GM19452 (cell line): Measurements from ENCODE around the gene ASCC2.
"Not testable (repeated sequence)": the region's sequence is repeated elsewhere in the genome, so short reads cannot be mapped to it uniquely, and the experiment has no call there.

ENCODE experiments used
- ATAC-seq: cut with Tn5 transposase; IDR thresholded peaks from one replicate; pipeline ENCODE4 v1.9.1; 2021; ENCODE audit not compliant: unreplicated experiment

Gene ASCC2

DNA sequence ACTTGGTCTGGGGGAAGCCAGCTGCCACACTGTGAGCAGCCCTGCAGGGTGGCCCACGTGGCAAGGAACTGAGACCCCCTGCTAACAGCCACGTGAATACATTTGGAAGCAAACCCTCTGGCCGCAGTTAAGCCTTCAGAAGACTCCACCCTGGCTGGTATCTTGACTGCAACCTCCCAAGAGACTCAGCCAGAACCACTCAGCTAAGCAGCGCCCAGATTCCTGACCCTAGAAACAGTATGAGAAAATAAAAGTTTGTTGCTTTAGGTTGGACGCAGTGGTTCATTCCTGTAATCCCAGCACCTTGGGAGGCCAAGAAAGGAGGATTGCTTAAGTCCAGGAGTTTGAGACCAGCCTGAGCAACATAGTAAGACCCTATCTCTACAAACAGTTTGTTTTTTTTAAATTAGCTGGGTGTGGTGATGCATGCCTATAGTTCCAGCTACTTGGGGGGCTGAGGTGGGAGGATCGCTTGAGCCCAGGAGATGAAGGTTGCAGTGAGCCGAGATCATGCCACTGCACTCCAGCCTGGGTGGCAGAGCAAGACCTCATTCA, 79.9 kb downstream of the ASCC2 start:
- ATAC-seq, result no peak

DNA sequence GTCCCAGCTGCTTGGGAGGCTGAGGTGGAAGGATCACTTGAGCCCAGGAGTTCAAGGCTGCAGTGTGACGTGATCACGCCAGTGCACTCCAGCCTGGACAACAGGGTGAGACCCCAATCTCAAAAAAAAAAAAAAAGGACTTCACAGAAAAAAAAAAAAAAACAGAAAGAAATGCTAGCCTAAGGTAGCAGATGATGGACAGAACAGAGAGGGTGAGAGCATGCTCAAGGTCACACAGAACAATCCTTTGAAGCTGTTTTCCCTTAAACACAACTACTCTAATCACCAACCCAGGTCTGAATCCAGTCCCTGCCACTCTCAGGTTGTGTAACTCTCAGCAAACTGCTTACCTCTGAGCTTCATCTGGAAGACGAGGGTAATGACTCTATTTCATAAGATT, 81.0 kb downstream of the ASCC2 start:
- no peak for ATAC-seq

DNA sequence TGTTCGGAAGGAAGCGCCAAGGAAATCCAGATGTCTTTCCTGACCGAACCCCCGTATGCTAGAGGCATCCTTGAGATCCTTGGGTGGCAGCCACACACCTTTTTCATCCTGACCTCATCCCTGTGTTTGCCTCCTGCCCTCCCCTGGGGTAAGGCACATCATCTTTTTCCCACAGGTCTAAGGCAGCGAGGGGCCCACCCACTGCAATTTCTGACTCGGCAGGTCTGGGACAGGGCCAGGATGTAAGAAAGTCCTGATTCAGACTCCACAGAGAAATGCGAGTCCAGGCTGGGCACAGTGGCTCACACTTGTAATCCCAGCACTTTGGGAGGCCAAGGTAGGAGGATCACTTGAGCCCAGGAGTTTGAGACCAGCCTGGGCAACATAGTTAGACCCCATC, 81.7 kb downstream of the ASCC2 start:
- ATAC-seq, result no peak

DNA sequence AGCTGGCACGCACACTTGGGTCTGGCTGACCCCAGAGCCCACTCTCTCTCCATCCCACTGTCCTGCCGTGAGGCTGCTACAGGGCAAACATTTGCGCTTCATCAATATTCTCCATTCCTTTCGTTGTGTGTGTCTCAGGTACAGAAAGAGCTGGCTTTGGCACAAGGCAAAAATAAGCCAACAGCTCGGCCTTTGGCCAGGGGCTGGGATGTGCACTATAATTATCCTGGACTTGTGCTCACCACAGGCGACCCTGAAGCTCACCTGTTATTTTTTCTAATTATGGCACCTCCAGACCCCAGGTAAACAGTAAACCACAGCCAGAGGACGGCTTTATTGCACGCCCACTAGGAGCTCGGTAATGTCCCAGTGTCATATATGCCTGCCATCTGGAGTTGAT, 82.2 kb downstream of the ASCC2 start:
- ATAC-seq, result no peak

DNA sequence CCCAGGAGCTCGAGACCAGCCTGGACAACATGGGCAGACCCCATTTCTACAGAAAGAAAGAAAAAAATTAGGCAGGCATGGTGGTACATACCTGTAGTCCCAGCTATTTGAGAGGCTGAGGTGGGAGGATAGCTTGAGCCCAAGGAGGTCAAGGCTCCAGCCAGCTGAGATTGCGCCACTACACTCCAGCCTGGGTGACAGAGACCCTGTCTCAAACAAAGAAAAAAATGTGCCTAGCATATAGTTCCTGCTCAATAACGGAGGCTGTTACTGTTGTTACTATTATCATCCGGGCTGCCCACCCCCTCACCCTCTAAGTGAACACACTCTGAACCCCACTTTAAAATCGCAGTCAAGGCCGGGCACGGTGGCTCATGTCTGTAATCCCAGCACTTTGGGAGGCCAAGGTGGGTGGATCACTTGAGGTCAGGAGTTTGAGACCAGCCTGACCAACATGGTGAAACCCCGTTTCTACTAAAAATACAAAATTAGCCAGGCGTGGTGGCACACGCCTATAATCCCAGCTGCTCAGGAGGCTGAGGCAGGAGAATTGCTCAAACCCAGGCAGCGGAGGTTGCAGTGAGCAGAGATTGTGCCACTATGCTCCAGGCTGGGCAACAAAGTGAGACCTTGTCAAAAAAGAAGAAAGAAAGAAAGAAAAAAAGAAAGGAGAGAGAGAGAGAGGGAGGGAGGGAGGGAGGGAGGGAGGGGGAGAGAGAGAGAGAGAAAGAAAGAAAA, 83.2 kb downstream of the ASCC2 start:
- ATAC-seq, result not testable (repeated sequence)

DNA sequence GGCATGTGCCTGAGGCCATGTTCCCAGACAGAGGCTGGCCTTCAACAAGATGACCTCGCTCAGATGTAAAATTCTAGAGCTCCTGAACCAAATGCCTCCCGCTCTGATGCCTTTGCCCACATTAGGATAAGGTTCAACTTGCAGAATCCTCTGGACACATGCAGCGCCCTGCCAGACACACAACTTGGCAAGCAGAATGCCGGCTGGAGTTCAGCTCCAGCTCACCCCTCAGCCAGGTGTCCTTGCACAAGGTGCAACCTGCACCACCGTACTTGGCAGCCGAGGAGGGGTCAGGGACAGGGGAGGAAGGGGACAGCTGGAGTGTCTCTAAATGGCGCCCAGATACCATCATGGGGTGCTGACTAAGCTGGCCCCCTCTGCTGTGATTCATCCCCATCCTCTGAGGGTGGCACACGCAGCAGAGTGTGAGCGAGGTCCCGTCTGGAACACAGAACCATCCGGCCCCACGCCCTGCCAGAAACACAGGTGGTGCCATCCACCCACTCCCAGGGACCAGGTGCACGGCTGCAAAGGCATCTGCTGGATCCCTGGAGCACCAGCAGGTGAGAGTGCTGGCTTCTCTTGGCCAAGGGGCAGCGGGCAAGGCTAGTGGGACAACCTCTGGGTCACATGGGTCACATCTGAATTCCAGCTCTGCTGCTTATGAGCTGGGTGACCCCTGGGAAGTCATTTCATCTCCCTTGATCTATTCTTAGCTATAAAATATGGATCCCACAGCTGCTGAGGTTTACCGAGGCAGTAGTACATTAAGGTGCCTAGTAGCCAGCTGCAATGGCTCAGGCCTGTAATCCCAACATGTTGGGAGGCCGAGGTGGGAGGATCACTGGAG, 84.0 kb downstream of the ASCC2 start:
- ATAC-seq, result no peak

DNA sequence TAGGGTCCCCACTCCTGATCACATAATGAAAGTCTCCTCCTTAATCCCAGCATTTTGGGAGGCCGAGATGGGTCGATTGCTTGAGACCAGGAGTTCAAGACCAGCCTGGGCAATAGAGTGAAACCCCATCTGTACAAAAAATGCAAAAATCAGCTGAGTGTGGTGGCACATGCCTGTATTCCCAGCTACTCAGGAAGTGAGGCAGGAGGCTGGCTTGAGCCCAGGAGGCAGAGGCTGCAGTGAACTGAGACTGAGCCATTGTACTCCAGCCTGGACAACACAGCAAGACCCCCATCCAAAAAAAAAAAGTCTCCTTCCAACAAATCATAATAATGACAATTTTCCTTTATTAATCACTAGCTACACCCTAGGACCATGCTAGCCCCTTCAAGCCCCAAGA, 86.4 kb downstream of the ASCC2 start:
- no peak for ATAC-seq

DNA sequence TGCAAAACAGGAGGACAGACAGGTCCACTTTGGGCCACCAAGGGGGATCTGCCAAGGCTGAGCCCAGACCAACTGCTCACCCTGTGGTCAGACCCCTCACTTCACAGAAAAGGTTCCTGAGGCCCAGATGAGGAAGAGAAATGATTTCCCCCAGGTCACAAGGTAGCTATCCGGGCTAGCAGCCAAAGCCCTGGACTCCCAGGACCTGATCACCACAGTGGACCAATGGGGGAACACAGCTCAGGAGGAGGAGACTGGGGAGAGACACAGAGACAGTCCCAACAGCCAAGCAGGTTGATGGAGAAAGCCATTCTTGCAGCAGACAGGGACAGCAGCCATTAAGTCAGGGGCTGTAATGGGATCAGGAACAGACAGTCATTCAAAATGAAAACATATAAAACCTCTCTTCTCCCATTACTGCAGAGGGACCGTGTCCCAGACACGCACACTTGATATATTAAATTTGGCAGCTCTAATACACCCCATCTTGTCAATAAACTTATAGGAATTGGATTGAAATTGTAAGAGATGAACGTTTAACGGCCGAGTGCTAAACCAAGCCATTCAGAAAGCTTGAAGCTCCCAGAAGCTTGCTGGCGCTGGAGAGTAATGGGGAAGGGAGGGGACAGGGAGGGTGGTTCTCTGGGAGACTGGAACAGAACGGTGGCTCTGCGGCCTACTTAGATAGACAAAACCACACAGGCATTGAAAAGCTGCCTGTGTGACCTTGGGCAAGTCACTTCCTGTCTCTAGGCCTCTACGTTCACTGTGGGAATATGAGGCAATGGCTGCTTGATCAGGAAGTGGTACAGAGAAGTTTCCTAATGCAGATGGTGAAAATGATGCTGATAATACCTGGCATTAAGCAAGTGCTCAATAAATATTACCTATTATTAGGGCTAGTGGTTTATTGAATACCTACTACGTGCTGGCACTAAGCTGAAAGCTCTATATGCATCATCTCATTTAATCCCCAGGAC, 87.2 kb downstream of the ASCC2 start:
- no peak for ATAC-seq

DNA sequence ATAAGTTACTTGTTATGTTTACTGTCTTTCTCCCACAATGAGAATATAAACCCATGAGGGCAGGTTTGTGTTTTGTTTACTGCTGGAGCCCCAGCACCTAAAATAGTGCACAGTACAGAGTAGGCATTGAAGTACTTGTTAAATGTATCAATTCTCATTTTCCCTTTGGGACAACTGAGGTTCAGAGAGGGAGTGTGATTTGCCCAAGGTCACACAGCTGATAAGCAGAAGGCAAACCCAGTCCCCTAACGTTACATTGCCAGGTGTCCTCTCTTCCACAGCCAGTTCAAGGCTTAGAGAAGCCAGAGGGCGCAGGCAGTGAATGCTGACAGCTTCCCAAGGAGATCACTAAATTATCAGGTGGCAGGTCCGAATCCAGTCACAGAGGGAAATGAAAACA, 88.0 kb downstream of the ASCC2 start:
- no peak for ATAC-seq

DNA sequence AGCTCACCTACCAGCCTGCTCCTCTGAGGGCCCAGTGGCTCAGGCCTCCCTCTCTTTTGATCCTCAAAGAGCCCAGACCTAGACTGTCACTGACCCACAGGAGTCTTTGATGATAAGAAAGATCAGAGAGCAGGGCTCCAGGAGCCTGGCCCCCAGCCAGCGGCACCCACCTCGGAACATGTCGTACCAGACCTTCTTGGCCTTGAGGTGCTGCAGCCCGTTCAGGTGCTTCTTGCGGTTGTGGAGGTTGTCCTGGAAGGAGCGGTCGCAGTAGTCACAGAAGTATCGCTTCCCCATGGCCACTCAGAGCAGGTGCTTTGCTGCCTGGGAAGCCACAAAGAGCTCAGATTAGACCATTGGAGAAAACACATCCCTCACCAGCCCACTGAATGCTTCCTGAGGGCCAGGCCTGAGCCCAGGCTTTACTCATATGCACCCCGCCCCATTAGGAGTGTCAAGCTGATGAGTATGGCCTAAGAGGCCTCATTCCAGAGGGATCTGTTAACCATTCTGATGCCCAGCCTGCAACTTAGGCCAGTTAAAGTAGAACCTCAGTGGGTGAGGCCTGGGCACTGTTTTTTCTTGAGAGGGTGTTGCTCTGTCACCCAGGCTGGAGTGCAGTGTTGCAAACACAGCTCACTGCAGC, 89.7 kb downstream of the ASCC2 start:
- ATAC-seq, result no peak

DNA sequence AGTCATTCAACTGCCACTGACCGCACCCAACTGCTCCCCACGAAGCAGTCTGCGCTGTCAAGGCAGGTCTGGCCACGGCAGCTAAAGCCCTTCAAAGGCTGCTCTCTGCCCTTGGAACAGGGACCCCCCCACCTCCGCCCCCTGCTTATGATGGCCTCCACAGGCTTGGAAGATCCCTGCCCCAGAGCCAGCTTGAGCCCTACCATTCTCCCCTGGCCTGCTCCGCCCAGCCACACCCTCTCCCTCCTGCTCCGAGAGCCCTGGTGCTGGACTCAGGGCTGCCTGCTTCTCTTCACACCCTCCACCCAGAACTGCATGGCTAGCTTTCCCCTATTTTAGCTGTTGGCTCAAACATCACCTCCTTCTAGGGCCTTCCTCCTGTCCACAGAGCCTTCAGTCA, 90.2 kb downstream of the ASCC2 start:
- ATAC-seq, result no peak

DNA sequence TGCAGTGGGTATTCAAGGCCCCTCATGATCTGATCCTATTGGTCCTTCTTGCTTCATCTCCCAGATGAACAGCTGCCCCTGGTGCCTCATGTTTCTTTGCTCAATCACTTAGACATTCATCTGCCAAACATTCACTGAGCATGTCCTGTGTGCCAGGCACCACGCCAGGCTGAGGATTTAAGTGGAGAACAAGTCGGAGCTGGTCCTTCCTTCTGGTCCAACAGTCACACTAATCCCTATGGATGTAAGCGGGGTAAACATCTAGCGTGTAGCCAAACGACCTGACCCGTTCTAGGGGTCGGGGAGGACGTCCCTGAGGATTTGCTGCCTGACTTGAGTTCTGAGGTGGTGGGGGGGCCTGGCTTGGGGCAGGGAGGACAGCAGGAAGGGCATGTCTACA, 93.2 kb downstream of the ASCC2 start:
- ATAC-seq, result no peak

DNA sequence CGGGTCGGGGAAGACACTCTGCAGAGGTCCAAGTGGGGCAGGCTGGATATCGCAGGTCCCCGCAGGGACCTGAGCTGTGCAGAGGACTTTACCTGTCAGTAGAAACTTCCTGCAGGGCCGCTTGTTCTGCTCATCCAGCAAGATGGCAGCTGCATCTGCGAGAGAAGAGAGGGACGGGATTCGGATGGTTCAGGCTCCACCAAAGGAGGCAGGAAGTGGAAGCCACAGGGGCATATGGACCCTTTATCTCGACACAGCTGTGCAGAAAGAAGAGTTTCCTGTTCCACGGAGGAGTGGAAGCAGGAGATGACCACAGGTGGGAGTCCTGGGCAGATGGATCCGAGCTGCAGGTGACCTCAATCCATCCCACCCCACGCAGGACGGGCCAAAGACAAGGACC, 95.7 kb downstream of the ASCC2 start:
- no peak for ATAC-seq

DNA sequence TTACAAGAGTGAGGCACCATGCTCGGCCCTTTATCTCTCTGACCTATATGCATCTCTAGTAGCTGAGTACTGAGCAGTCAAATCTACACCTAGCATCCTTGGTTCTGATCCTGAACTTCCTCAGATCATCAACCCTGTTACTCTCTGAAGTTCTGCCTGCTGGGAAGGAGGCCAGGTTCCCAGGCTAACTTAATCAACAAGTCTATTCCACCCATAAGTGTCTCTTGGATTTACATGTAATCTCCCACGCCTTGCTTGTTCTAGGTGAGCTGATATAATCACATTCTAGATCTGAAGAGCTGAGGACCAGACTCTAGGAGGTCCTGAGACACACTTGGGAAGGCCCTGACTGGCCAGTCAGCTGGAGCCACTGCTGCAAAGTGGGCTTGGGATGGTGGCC, 96.1 kb downstream of the ASCC2 start:
- no peak for ATAC-seq

DNA sequence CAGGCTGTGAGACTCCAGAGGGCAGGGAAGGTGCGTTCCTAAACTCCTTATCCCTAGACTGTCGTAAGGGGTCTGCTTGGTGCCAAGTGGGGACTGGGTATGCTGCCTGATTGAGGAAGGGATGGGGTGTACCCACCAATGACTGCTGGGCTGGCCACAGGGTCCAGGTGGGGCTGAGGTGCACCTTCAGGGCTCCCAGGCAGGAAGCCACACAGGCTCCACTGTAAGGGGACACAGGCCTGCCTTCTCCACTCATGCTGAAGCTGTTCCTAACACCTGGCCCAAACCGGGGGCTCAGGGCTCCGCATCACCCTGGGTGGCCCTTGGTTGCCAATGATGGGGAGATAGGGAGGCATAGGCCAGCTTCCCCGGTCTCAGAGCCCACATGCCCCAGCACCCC, 97.9 kb downstream of the ASCC2 start:
- ATAC-seq, result no peak

DNA sequence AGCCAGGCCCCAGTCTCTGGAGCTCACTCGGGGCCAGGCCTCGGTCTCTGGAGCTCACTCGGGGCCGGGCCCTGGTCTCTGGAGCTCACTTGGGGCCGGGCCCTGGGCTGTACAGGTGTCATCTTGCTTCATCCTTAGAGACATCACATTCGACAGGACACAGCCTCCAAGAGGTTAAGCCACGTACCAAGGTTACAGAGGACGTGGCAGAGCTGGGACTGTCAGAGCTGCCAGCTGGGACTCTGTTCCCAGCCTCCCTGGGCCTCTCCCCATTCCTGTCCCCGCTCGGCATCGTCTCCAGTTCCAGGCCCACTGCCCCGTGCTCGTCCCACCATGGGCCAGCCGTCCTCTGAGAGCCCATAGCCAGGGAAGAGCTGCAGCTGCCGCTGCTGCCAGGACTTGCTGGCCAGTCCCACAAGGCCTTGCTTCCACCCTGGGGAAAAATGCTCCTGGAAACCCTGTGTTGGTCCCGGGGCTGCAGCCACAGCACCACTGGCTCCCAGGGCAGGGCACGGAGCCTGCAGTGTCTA, 98.7 kb downstream of the ASCC2 start:
- ATAC-seq, result no peak
